HG02884 (cell line): ENCODE measurements around the gene SGMS1.
"Not testable (repeated sequence)": the region's sequence is repeated elsewhere in the genome, so short reads cannot be mapped to it uniquely, and the experiment has no call there.

Experiments
- ATAC-seq: cut with Tn5 transposase; IDR thresholded peaks from one replicate; pipeline ENCODE4 v1.9.1; 2021; ENCODE audit warnings: mild to moderate bottlenecking, moderate library complexity; ENCODE audit not compliant: unreplicated experiment

Gene SGMS1

GRCh38 chr10:50512743-50513416 lies 110.9 kb downstream of the SGMS1 start:
- ATAC-seq, result peak; percentile 39

- ATAC-seq, result no peak
These were observed 111.6 kb downstream of the SGMS1 start for GRCh38 chr10:50512214-50512595.

- ATAC-seq, result peak; percentile 23
These were observed 112.1 kb downstream of the SGMS1 start for GRCh38 chr10:50511492-50512213.

GRCh38 chr10:50510517-50511473 lies 113.0 kb downstream of the SGMS1 start:
- ATAC-seq, result no peak

- ATAC-seq, result peak; percentile 70
These were observed 115.3 kb downstream of the SGMS1 start for GRCh38 chr10:50508315-50509051.

GRCh38 chr10:50506861-50507573 lies 116.7 kb downstream of the SGMS1 start:
- ATAC-seq, result no peak

- no peak for ATAC-seq
These were observed 119.4 kb downstream of the SGMS1 start for GRCh38 chr10:50504389-50504788.

GRCh38 chr10:50503661-50504320 lies 120.0 kb downstream of the SGMS1 start:
- no peak for ATAC-seq

GRCh38 chr10:50503156-50503555 lies 120.6 kb downstream of the SGMS1 start:
- not testable (repeated sequence) for ATAC-seq

GRCh38 chr10:50501924-50502452 lies 121.8 kb downstream of the SGMS1 start:
- no peak for ATAC-seq

GRCh38 chr10:50501478-50501877 lies 122.3 kb downstream of the SGMS1 start:
- no peak for ATAC-seq

- no peak for ATAC-seq
These were observed 125.3 kb downstream of the SGMS1 start for GRCh38 chr10:50498465-50498864.

- ATAC-seq, result peak; percentile 92
These were observed 126.0 kb downstream of the SGMS1 start for GRCh38 chr10:50497758-50498157.

- no peak for ATAC-seq
These were observed 127.5 kb downstream of the SGMS1 start for GRCh38 chr10:50496228-50496627.

- no peak for ATAC-seq
These were observed 133.5 kb downstream of the SGMS1 start for GRCh38 chr10:50490241-50490640.

GRCh38 chr10:50484550-50484949 lies 139.2 kb downstream of the SGMS1 start:
- ATAC-seq, result not testable (repeated sequence)

- peak; percentile 76 for ATAC-seq
These were observed 143.4 kb downstream of the SGMS1 start for GRCh38 chr10:50480054-50481007.
